H9 (cell line): ENCODE results near the gene IPPK. TPM values are rescaled to one million over a fixed set of nuclear protein-coding genes. Genes with fewer than 3 reads are reported as not detected.

Source experiments
- DNase-seq: peaks from one replicate; pipeline ENCODE4 v3.0.0-alpha.2; 2017
- H2AFZ ChIP-seq: one replicate; pipeline ENCODE4 v1.6.1; 2013; ENCODE audit warnings: mild to moderate bottlenecking, low read length, control low read depth, moderate library complexity
- H2AK5ac ChIP-seq: 2 replicates; pipeline ENCODE4 v1.6.1; 2013; ENCODE audit warnings: low read length, control low read depth, mixed read lengths; ENCODE audit not compliant: insufficient read length
- H2BK120ac ChIP-seq: one replicate; pipeline ENCODE4 v1.6.1; 2013; ENCODE audit warnings: low read depth, mild to moderate bottlenecking, low read length, control low read depth, inconsistent platforms; ENCODE audit not compliant: poor library complexity, severe bottlenecking
- H2BK12ac ChIP-seq: 2 replicates; pipeline ENCODE4 v1.6.1; 2013; ENCODE audit warnings: low read length, control low read depth, mixed read lengths, low read depth; ENCODE audit not compliant: insufficient read length
- H2BK15ac ChIP-seq: 2 replicates; pipeline ENCODE4 v1.6.1; 2013; ENCODE audit warnings: low read depth, low read length, control low read depth
- H2BK20ac ChIP-seq: one replicate; pipeline ENCODE4 v1.6.1; 2013; ENCODE audit warnings: low read depth, mild to moderate bottlenecking, low read length, control low read depth, inconsistent platforms; ENCODE audit not compliant: poor library complexity, severe bottlenecking
- H2BK5ac ChIP-seq: 2 replicates; pipeline ENCODE4 v1.6.1; 2013; ENCODE audit warnings: low read length, control low read depth, mixed read lengths; ENCODE audit not compliant: insufficient read length
- H3K14ac ChIP-seq: 2 replicates; pipeline ENCODE4 v1.6.1; 2013; ENCODE audit warnings: low read length, control low read depth; ENCODE audit not compliant: insufficient read depth
- H3K18ac ChIP-seq: 2 replicates; pipeline ENCODE4 v1.6.1; 2013; ENCODE audit warnings: low read depth, mild to moderate bottlenecking, mixed read lengths, low read length, control low read depth; ENCODE audit not compliant: insufficient read length
- H3K23ac ChIP-seq: 2 replicates; pipeline ENCODE4 v1.6.1; 2013; ENCODE audit warnings: low read length, control low read depth, mixed read lengths, low read depth; ENCODE audit not compliant: insufficient read length
- H3K23me2 ChIP-seq: 2 replicates; pipeline ENCODE4 v1.6.1; 2013; ENCODE audit warnings: low read depth, mild to moderate bottlenecking, mixed read lengths, low read length, control low read depth; ENCODE audit not compliant: insufficient read length, poor library complexity, severe bottlenecking
- H3K27ac ChIP-seq: 2 replicates; pipeline ENCODE4 v1.5.1; 2013; ENCODE audit warnings: low read length, control low read depth, mixed read lengths, low read depth; ENCODE audit not compliant: insufficient read length
- H3K27me3 ChIP-seq: 2 replicates; pipeline ENCODE4 v1.6.1; 2013; ENCODE audit warnings: low read length, control low read depth, inconsistent platforms; ENCODE audit not compliant: insufficient read depth
- H3K4ac ChIP-seq: 2 replicates; pipeline ENCODE4 v1.6.1; 2013; ENCODE audit warnings: low read depth, mild to moderate bottlenecking, control low read depth, inconsistent platforms, low read length, moderate library complexity
- H3K4me1 ChIP-seq: 2 replicates; pipeline ENCODE4 v1.6.1; 2013; ENCODE audit warnings: low read length, control low read depth, inconsistent platforms; ENCODE audit not compliant: insufficient read depth
- H3K4me2 ChIP-seq: 2 replicates; pipeline ENCODE4 v1.6.1; 2013; ENCODE audit warnings: low read length, control low read depth, mixed read lengths; ENCODE audit not compliant: insufficient read length, insufficient read depth
- H3K56ac ChIP-seq: 2 replicates; pipeline ENCODE4 v1.6.1; 2013; ENCODE audit warnings: low read depth, mild to moderate bottlenecking, mixed read lengths, low read length, control low read depth; ENCODE audit not compliant: insufficient read length
- H3K79me1 ChIP-seq: 2 replicates; pipeline ENCODE4 v1.6.1; 2013; ENCODE audit warnings: low read depth, mild to moderate bottlenecking, moderate library complexity, low read length, control low read depth, inconsistent platforms; ENCODE audit not compliant: insufficient read depth, poor library complexity, severe bottlenecking
- H3K79me2 ChIP-seq: 2 replicates; pipeline ENCODE4 v1.6.1; 2013; ENCODE audit warnings: low read length, control low read depth, inconsistent platforms; ENCODE audit not compliant: insufficient read depth
- H3K9ac ChIP-seq: 2 replicates; pipeline ENCODE4 v1.6.1; 2013; ENCODE audit warnings: low read length, control low read depth, mixed read lengths; ENCODE audit not compliant: insufficient read length; ENCODE audit errors: extremely low read depth
- H3K9me3 ChIP-seq: one replicate; pipeline ENCODE4 v1.6.1; 2013; ENCODE audit warnings: low read depth, low read length, inconsistent platforms; ENCODE audit not compliant: control insufficient read depth
- H3T11ph ChIP-seq: one replicate; pipeline ENCODE4 v1.6.1; 2013; ENCODE audit warnings: mild to moderate bottlenecking, low read length, control low read depth, inconsistent platforms
- H4K20me1 ChIP-seq: one replicate; pipeline ENCODE4 v1.6.1; 2013; ENCODE audit not compliant: control insufficient read depth, insufficient read length, insufficient read depth
- H4K5ac ChIP-seq: 2 replicates; pipeline ENCODE4 v1.6.1; 2013; ENCODE audit warnings: low read depth, mild to moderate bottlenecking, mixed read lengths, low read length, control low read depth; ENCODE audit not compliant: insufficient read length
- H4K8ac ChIP-seq: replicated peaks from 2 replicates; pipeline ENCODE4 v1.6.1; 2013; ENCODE audit warnings: low read length, control low read depth, mixed read lengths, low read depth; ENCODE audit not compliant: insufficient read length
- H4K91ac ChIP-seq: 2 replicates; pipeline ENCODE4 v1.6.1; 2013; ENCODE audit warnings: low read depth, mild to moderate bottlenecking, moderate library complexity, mixed read lengths, low read length, control low read depth; ENCODE audit not compliant: insufficient read length
- H3K27ac Mint-ChIP-seq, 3 experiments: 2 replicates in 2 of 3; 3 replicates in 1 of 3; pipeline ENCODE4 v1.8.0; 2020 to 2021; ENCODE audit warnings: mixed read lengths in 3 of 3, mild to moderate bottlenecking in 1 of 3, moderate library complexity in 1 of 3
- H3K27me3 Mint-ChIP-seq: 2 replicates; pipeline ENCODE4 v1.8.0; 2021; ENCODE audit warnings: low read depth, mild to moderate bottlenecking, moderate library complexity, mixed read lengths
- H3K36me3 Mint-ChIP-seq, 3 experiments: 2 replicates in 2 of 3; 3 replicates in 1 of 3; pipeline ENCODE4 v1.8.0; 2020 to 2021; ENCODE audit warnings: low read depth in 3 of 3, mixed read lengths in 3 of 3; ENCODE audit not compliant: insufficient read depth in 1 of 3
- H3K4me1 Mint-ChIP-seq, 2 experiments: 2 replicates each; pipeline ENCODE4 v1.8.0; 2020; ENCODE audit warnings: mixed read lengths in 2 of 2
- H3K4me3 Mint-ChIP-seq, 2 experiments: 2 replicates in 1 of 2; 3 replicates in 1 of 2; pipeline ENCODE4 v1.8.0; 2020 to 2021; ENCODE audit warnings: mild to moderate bottlenecking in 2 of 2, mixed read lengths in 2 of 2, moderate library complexity in 1 of 2
- H3K9me3 Mint-ChIP-seq, 2 experiments: 2 replicates in 1 of 2; 3 replicates in 1 of 2; pipeline ENCODE4 v1.8.0; 2020; ENCODE audit warnings: mild to moderate bottlenecking in 2 of 2, mixed read lengths in 2 of 2, moderate library complexity in 1 of 2
- CTCF ChIP-seq: fragments of 200-600 bp; sonication (generic); conservative IDR thresholded peaks from 3 replicates; pipeline ENCODE4 v1.8.0; 2021; ENCODE audit warnings: antibody characterized with exemption, mild to moderate bottlenecking
- WGBS: extraction: QIAGEN DNeasy Blood & Tissue Kit; methylation state at CpG from one replicate; pipeline ENCODE4 v1.1.7; 2013; ENCODE audit warnings: missing lambda C conversion rate, low lambda C conversion rate, mixed read lengths; ENCODE audit not compliant: insufficient read length; ENCODE audit errors: extremely low coverage; 5-methylcytosine and 5-hydroxymethylcytosine counted together
- total RNA-seq: library from RNA; stranded (reverse); gene quantifications from 2 replicates; pipeline ENCODE4 v1.2.1, GENCODE V29; 2021

IPPK gene
- total RNA-seq, 1 experiment from 2014 or later: 10.7 TPM

DNA sequence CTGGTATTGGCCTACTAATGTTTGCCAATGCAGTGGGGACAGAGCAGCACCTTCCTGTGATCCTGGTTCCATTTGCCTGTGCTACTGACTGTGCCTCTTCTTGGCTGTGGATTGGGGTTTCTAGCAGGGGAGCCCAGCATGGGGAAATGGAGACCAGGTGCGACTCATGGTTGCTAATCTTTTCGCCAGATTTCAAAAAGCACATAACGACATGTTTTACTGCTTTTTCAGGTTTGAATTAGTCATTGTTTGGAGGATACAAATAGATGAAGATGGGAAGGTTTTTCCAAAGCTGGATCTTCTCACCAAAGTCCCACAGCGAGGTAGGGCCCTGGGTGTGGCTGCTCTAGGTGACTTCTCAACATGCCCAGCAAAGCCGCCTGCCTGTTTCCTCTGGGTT lies 57.6 kb downstream of the IPPK start:
- no peaks in the 10 kb centered on the region for H3K79me1 ChIP-seq
- H3K27ac ChIP-seq: no peak overlapping the region
- H3K23me2 ChIP-seq: no peaks in the 10 kb centered on the region
- H2BK5ac ChIP-seq: no peak overlapping the region
- no peak overlapping the region for H3K4me2 ChIP-seq
- TF ChIP-seq CTCF: no peak
- H3K36me3 Mint-ChIP-seq: peaks cover 5 to 47% (median 20%) of the 10 kb centered on the region in 3 experiments
- H3K27ac Mint-ChIP-seq: no peak overlapping the region
- H3K9ac ChIP-seq: no peak overlapping the region
- no peak overlapping the region for H3K4ac ChIP-seq
- H2BK20ac ChIP-seq: no peak overlapping the region
- H4K8ac ChIP-seq: no peak overlapping the region
- H3T11ph ChIP-seq: no peak overlapping the region
- H3K4me1 Mint-ChIP-seq: peaks cover 0 to 7% of the 10 kb centered on the region in 2 experiments; a peak in 1 of 4 replicates
- H2BK120ac ChIP-seq: no peak overlapping the region
- H3K9me3 Mint-ChIP-seq: no peaks in the 10 kb centered on the region
- H3K27me3 ChIP-seq: no peaks in the 10 kb centered on the region
- no peak overlapping the region for H4K5ac ChIP-seq
- H3K18ac ChIP-seq: no peak overlapping the region
- H2AFZ ChIP-seq: no peak overlapping the region
- H3K4me1 ChIP-seq: no peaks in the 10 kb centered on the region
- no peak overlapping the region for H2BK15ac ChIP-seq
- H2AK5ac ChIP-seq: no peak overlapping the region
- no peaks in the 10 kb centered on the region for H3K27me3 Mint-ChIP-seq
- H4K91ac ChIP-seq: no peak overlapping the region
- H3K4me3 Mint-ChIP-seq: no peak overlapping the region
- H4K20me1 ChIP-seq: no peaks in the 10 kb centered on the region
- H3K79me2 ChIP-seq: no peaks in the 10 kb centered on the region
- H3K23ac ChIP-seq: no peak overlapping the region
- no peak for DNase-seq
- no peak overlapping the region for H3K56ac ChIP-seq
- H2BK12ac ChIP-seq: no peak overlapping the region
- H3K9me3 ChIP-seq: no peaks in the 10 kb centered on the region
- no peak overlapping the region for H3K14ac ChIP-seq
- no CpG with 5 or more reads among the region's 5 CpGs for WGBS
